GM10248 (cell line): Measurements from ENCODE around the gene CCR7.

Experiments
- CTCF ChIA-PET: fragments of 300-600 bp; sonication (Branson Sonifier 250); formaldehyde crosslinking; extraction: SDS; loops from one replicate; lab custom pipeline; 2021; ENCODE audit warnings: antibody characterized with exemption; lab: Yijun Ruan, JAX
- POLR2A ChIA-PET: fragments of 350-650 bp; sonication (Branson Sonifier 250); formaldehyde crosslinking; extraction: SDS; loops from one replicate; lab custom pipeline; 2020; ENCODE audit warnings: antibody characterized with exemption; lab: Yijun Ruan, JAX
- DNase-seq: peaks from one replicate; pipeline ENCODE4 v3.0.0; 2012; ENCODE audit errors: extremely low spot score
- TF ChIP-seq, protein P1 (sequence below): IDR thresholded peaks from 2 replicates; pipeline ENCODE4 v1.5.1; 2012; ENCODE audit warnings: mild to moderate bottlenecking, low read depth; ENCODE audit errors: extremely low read depth, missing control alignments, control extremely low read depth

CCR7 gene

DNA sequence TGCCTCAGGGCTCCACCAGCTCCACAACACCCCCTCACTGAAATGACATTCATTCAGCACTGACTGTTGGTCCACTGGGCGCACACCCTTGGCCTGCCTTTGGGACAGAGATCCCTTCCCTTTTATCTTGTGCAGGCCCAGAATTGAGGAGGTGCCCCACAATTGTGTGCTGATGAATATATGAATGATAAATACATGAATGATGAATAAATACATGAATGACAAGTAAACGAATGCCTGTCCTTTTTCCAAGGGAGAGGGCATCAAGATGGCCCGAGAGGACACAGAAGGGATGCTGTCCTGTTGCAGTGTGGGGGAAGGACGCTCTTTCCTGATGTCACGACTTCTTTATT lies 5.7 kb downstream of the CCR7 start:
- TF ChIP-seq, protein P1, sequence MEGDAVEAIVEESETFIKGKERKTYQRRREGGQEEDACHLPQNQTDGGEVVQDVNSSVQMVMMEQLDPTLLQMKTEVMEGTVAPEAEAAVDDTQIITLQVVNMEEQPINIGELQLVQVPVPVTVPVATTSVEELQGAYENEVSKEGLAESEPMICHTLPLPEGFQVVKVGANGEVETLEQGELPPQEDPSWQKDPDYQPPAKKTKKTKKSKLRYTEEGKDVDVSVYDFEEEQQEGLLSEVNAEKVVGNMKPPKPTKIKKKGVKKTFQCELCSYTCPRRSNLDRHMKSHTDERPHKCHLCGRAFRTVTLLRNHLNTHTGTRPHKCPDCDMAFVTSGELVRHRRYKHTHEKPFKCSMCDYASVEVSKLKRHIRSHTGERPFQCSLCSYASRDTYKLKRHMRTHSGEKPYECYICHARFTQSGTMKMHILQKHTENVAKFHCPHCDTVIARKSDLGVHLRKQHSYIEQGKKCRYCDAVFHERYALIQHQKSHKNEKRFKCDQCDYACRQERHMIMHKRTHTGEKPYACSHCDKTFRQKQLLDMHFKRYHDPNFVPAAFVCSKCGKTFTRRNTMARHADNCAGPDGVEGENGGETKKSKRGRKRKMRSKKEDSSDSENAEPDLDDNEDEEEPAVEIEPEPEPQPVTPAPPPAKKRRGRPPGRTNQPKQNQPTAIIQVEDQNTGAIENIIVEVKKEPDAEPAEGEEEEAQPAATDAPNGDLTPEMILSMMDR: no peak
- ChIA-PET CTCF (interaction anchor here (0.7 to 24.3 kb wide), 42 partner anchors 8 to 1104 kb away, joined by 3 to 356 read pairs (median 6); partner anchors contain the start of gene TOP2A), POLR2A (interaction anchor here (1.3 to 2.0 kb wide), 4 partner anchors 8 to 56 kb away, joined by 5 to 6 read pairs (median 6); no protein-coding TSS in a partner anchor)
- no peak for DNase-seq

DNA sequence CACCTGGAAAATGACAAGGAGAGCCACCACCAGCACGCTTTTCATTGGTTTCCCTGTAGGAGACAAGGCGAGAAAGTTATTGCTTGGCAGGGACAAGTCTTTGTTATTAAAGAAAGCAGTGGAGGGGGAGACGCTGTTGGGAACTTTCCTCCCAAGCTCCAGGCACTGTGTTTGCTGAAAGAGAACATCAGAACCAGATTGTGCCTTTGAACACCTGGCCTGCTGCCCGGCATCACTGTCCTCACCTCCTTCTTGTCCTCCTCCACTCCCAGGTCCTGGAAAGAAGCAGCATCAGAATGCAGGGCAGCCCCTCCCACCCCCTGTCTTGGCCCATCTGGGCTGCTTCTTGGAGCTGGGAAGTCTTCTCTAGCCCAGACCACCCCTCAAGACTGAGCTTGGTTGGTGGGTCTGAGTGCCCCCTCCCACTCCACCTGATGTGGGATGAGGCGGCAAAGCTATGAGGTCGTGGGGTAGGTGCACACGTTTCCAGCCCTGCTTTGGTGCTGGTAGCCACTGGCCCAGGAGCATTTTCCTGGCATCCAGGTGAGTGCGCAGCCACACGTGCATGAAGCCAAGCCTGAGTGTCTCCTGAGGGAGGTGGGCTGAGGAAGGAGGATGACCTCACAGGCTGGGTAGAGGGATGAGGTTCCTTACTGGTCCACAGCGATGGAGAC lies 6.2 kb downstream of the CCR7 start:
- ChIA-PET POLR2A (interaction anchor here (2.0 kb wide), 1 partner anchor 56 kb away, joined by 6 read pairs; no protein-coding TSS in a partner anchor), CTCF (interaction anchor here (0.9 to 24.3 kb wide), 16 partner anchors 10 to 204 kb away, joined by 3 to 356 read pairs (median 10); no protein-coding TSS in a partner anchor)
- TF ChIP-seq, protein P1: no peak
- no peak for DNase-seq

- TF ChIP-seq, protein P1: no peak
- ChIA-PET CTCF (interaction anchor here (1.1 to 24.3 kb wide), 8 partner anchors 10 to 160 kb away, joined by 4 to 356 read pairs (median 12); no protein-coding TSS in a partner anchor), POLR2A (interaction anchor here (2.0 kb wide), 1 partner anchor 57 kb away, joined by 6 read pairs; no protein-coding TSS in a partner anchor)
- no peak for DNase-seq
Observed at GRCh38 chr17:40558300-40558889, 6.9 kb downstream of the CCR7 start.

DNA sequence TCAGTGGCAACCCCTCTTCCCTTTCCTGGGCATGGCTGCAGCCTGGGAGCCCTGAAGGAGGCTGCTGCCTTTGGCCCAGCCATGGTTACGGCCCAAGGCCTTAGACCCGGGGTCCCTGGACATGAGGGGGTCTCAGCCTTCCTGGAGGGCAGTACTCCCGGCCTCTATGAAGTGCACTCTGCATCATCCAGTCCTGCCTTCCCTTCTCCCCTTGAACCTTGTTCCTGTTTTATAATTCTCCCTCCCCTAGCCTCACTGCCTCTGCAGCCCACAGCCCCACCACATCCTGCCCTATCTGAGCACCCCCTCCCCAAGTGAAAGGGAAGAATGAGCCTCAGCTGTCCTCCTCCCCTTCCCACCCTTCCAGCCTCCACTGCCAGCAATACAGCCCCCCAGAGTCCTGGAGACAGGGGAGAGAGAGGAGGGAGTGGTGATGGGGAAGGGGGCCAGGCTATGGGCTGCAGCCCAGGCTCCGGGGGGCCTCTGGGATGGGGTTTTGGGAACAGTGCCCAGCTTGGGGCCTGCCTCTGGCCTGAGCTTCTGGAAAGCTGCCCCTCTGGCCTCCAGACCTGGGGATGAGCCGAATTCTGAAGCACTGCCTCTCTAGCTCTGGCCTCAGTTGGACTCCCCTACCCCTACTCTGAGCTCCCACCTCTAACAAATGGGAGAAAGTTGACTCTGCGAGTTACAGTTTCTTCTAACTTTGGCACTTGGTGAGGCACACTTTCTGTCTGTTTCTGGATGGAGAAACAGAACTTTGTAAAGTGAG lies 7.6 kb downstream of the CCR7 start:
- no peak for DNase-seq
- ChIA-PET POLR2A (interaction anchor here (1.4 to 2.0 kb wide), 2 partner anchors 10 to 58 kb away, joined by 3 to 6 read pairs; no protein-coding TSS in a partner anchor), CTCF (interaction anchor here (1.2 to 24.3 kb wide), 6 partner anchors 9 to 199 kb away, joined by 3 to 356 read pairs (median 9); no protein-coding TSS in a partner anchor)
- TF ChIP-seq, protein P1: no peak

- TF ChIP-seq, protein P1: no peak
- CTCF ChIA-PET: interaction anchor here (0.7 to 24.3 kb wide), 7 partner anchors 9 to 199 kb away, joined by 3 to 356 read pairs (median 3); no protein-coding TSS in a partner anchor
- POLR2A ChIA-PET: interaction anchor here (0.5 to 2.8 kb wide), 5 partner anchors 9 to 502 kb away, joined by 3 to 10 read pairs (median 3); no protein-coding TSS in a partner anchor
- no peak for DNase-seq
Observed at GRCh38 chr17:40556884-40557414, 8.3 kb downstream of the CCR7 start.

DNA sequence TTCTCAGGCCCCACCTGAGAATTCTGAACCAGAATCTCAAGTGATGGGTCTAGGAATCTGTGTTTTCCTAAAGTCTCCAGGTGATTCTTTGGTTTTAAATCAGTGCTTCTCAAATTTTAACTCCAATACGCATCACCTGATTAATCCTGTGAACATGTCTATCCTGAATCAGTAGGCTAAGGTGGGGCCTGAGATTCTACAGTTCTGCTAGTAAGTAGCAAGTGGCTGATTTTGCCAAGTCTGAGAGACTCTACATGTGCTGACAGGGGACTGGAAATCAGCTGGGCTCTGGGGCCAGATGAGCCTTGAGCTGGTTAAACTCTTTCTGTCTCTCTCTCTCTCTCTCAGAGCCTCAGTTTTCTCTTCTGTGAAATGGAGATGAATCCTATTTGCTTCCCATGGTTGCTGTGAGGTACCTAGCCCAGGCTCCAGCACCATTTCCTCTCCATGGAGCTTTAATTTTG lies 9.0 kb downstream of the CCR7 start:
- DNase-seq: no peak
- POLR2A ChIA-PET: interaction anchor here (0.5 to 2.8 kb wide), 6 partner anchors 13 to 502 kb away, joined by 3 to 10 read pairs (median 4); no protein-coding TSS in a partner anchor
- CTCF ChIA-PET: interaction anchor here (0.7 to 24.3 kb wide), 7 partner anchors 8 to 198 kb away, joined by 3 to 356 read pairs (median 3); no protein-coding TSS in a partner anchor
- TF ChIP-seq, protein P1: no peak
